ENCODE measurements around the gene TSR3. TPM values are rescaled to one million over a fixed set of nuclear protein-coding genes. Genes with fewer than 3 reads are reported as not detected.

The TSR3 gene
- total RNA-seq, 1 donor from 2014 or later: 24.6 TPM

- DNase-seq: no peak
Measured at GRCh38 chr16:1377406-1378010, 25.8 kb upstream of the TSR3 start.

- DNase-seq: no peak
Measured at GRCh38 chr16:1375741-1376410, 24.2 kb upstream of the TSR3 start.

GRCh38 chr16:1375298-1375640 lies 23.6 kb upstream of the TSR3 start:
- DNase-seq: no peak

- no peak for DNase-seq
Measured at GRCh38 chr16:1374418-1375297, 23.0 kb upstream of the TSR3 start.

GRCh38 chr16:1372292-1372950 lies 20.7 kb upstream of the TSR3 start:
- no peak for DNase-seq

- DNase-seq: no peak
Measured at GRCh38 chr16:1371054-1371978, 19.6 kb upstream of the TSR3 start.

GRCh38 chr16:1367486-1368174 lies 16.0 kb upstream of the TSR3 start:
- DNase-seq: no peak

GRCh38 chr16:1366712-1367299 lies 15.1 kb upstream of the TSR3 start:
- no peak for DNase-seq

- no peak for DNase-seq
Measured at GRCh38 chr16:1366060-1366711, 14.5 kb upstream of the TSR3 start.

GRCh38 chr16:1364510-1364909 lies 12.8 kb upstream of the TSR3 start:
- no peak for DNase-seq

GRCh38 chr16:1363501-1364041 lies 11.9 kb upstream of the TSR3 start:
- DNase-seq: no peak

- DNase-seq: no peak
Measured at GRCh38 chr16:1362807-1363206, 11.1 kb upstream of the TSR3 start.

- no peak for DNase-seq
Measured at GRCh38 chr16:1361685-1362360, 10.1 kb upstream of the TSR3 start.

GRCh38 chr16:1357906-1358566 lies 6.4 kb upstream of the TSR3 start:
- no peak for DNase-seq

- DNase-seq: no peak
Measured at GRCh38 chr16:1356061-1356900, 4.6 kb upstream of the TSR3 start.

- no peak for DNase-seq
Measured at GRCh38 chr16:1355591-1355990, 3.9 kb upstream of the TSR3 start.

- no peak for DNase-seq
Measured at GRCh38 chr16:1354815-1355540, 3.3 kb upstream of the TSR3 start.

Measured in skin of body (tissue), 2 donors.